ENCODE measurements around the gene KRTAP4-1. TPM values are rescaled to one million over a fixed set of nuclear protein-coding genes. Genes with fewer than 3 reads are reported as not detected.
"Not testable (repeated sequence)": the region's sequence is repeated elsewhere in the genome, so short reads cannot be mapped to it uniquely, and the experiment has no call there.

The KRTAP4-1 gene
- total and polyA plus RNA-seq, 9 of the 15 experiments (the other 6 are each of a cell fraction or from before 2014, with no cell fraction given), result not detected

- H3K9me3 ChIP-seq (replicated peaks; ENCODE audit: control insufficient read depth, insufficient read depth, low read depth, low read length); H3K79me2 ChIP-seq (ENCODE audit: control insufficient read depth, insufficient read depth, low read length); H3K27ac ChIP-seq (ENCODE audit: extremely low read depth, low read depth, low read length); H3K36me3 ChIP-seq (ENCODE audit: control insufficient read depth, insufficient read depth, low read length); FAIRE-seq; H3K4me2 ChIP-seq (ENCODE audit: insufficient read depth, low read length); BruUV-seq (replicated peaks); H3K9ac ChIP-seq (ENCODE audit: insufficient read depth in 1 of 2, low read depth in 2 of 2, low read length in 2 of 2); H2AFZ ChIP-seq (ENCODE audit: low read depth, low read length); CTCF ChIA-PET (ENCODE audit: low intra/inter-chr PET ratio); H4K20me1 ChIP-seq (replicated peaks; ENCODE audit: control insufficient read depth, insufficient read depth, low read length); in situ Hi-C loops (cut with MboI); intact Hi-C loops (cut with micrococcal nuclease); H3K4me1 ChIP-seq (replicated peaks in 1 of 2; ENCODE audit: control insufficient read depth in 2 of 2, insufficient read depth in 2 of 2, low read length in 2 of 2); H3K27me3 ChIP-seq (ENCODE audit: control insufficient read depth in 2 of 2, insufficient read depth in 2 of 2, low read length in 2 of 2); H3K9me1 ChIP-seq (ENCODE audit: control insufficient read depth, insufficient read depth, low read length); H3K4me3 ChIP-seq; DNase-seq (ENCODE audit: extremely low read depth in 1 of 4, low spot score in 3 of 4); ATAC-seq: not testable (repeated sequence)
- POLR2A ChIA-PET, result interaction anchor here (0.6 kb wide), 1 partner anchor 18 kb away, joined by 4 read pairs; no protein-coding TSS in a partner anchor
- WGBS (ENCODE audit: insufficient coverage, low coverage, missing lambda C conversion rate), result 0% methylated on average over 1 of the region's 1 CpG
Measured at GRCh38 chr17:41189837-41190318, 5.2 kb upstream of the KRTAP4-1 start, which contains the start of gene KRTAP9-1. TSS of gene KRTAP9-1 (plus strand) at chr17:41189887. CDS start at chr17:41189887, 0 bp downstream.

GRCh38 chr17:41186872-41187271, 2.2 kb upstream of the KRTAP4-1 start:
- intact Hi-C loops (cut with micrococcal nuclease), result no loop called here
- 0% methylated on average over 2 of the region's 2 CpGs for WGBS (ENCODE audit: insufficient coverage, low coverage, missing lambda C conversion rate)
- no TSS peak for BruUV-seq (replicated peaks)
- H4K20me1 ChIP-seq (replicated peaks; ENCODE audit: control insufficient read depth, insufficient read depth, low read length), result no peaks in the 10 kb centered on the region
- ATAC-seq (no peak), FAIRE-seq (no peak), DNase-seq (ENCODE audit: extremely low read depth in 1 of 4, low spot score in 3 of 4) (no peak)
- H3K4me3 ChIP-seq, result no peak overlapping the region
- in situ Hi-C loops (cut with MboI), result no loop called here
- H3K36me3 ChIP-seq (ENCODE audit: control insufficient read depth, insufficient read depth, low read length), result no peaks in the 10 kb centered on the region
- H3K9me3 ChIP-seq (replicated peaks; ENCODE audit: control insufficient read depth, insufficient read depth, low read depth, low read length), result no peaks in the 10 kb centered on the region
- H3K27me3 ChIP-seq (ENCODE audit: control insufficient read depth in 2 of 2, insufficient read depth in 2 of 2, low read length in 2 of 2), result peaks cover 0 to 11% of the 10 kb centered on the region in 2 experiments; a peak in 3 of 5 replicates
- peaks cover 0 to 2% of the 10 kb centered on the region in 2 experiments; a peak in 2 of 5 replicates for H3K4me1 ChIP-seq (replicated peaks in 1 of 2; ENCODE audit: control insufficient read depth in 2 of 2, insufficient read depth in 2 of 2, low read length in 2 of 2)
- no peaks in the 10 kb centered on the region for H3K9me1 ChIP-seq (ENCODE audit: control insufficient read depth, insufficient read depth, low read length)
- H3K27ac ChIP-seq (ENCODE audit: extremely low read depth, low read depth, low read length), result no peak overlapping the region
- H3K4me2 ChIP-seq (ENCODE audit: insufficient read depth, low read length), result no peak overlapping the region
- H2AFZ ChIP-seq (ENCODE audit: low read depth, low read length), result no peak overlapping the region
- ChIA-PET POLR2A (no interaction called here), CTCF (ENCODE audit: low intra/inter-chr PET ratio) (no interaction called here)
- H3K79me2 ChIP-seq (ENCODE audit: control insufficient read depth, insufficient read depth, low read length), result no peaks in the 10 kb centered on the region
- H3K9ac ChIP-seq (ENCODE audit: insufficient read depth in 1 of 2, low read depth in 2 of 2, low read length in 2 of 2), result no peak overlapping the region
- no peak for TF ChIP-seq POLR3G (IDR thresholded peaks at IDR 0.05; ENCODE audit: extremely low read depth, insufficient read length, insufficient replicate concordance)
- TF ChIP-seq ZNF717 (CRISPR knock-in tag; IDR thresholded peaks at IDR 0.05), result no peak
- no peak for TF ChIP-seq ZNF584 (CRISPR knock-in tag; IDR thresholded peaks at IDR 0.05; ENCODE audit: low read depth)
- TF ChIP-seq MBD1 (CRISPR knock-in tag; IDR thresholded peaks at IDR 0.05), result no peak
- no peak for TF ChIP-seq DIDO1 (tag; IDR thresholded peaks at IDR 0.05; ENCODE audit: low read depth)
- TF ChIP-seq MCM2 (IDR thresholded peaks at IDR 0.05; ENCODE audit: low read depth), result no peak
- no peak for TF ChIP-seq KDM4B (IDR thresholded peaks at IDR 0.05; ENCODE audit: borderline replicate concordance in 2 of 2, low read depth in 1 of 2)
- no peak for TF ChIP-seq NEUROD1 (IDR thresholded peaks at IDR 0.05; ENCODE audit: borderline replicate concordance, low read depth, low read length, partially characterized antibody)
- no peak for TF ChIP-seq CREM (IDR thresholded peaks at IDR 0.05; ENCODE audit: low read depth)
- no peak for TF ChIP-seq FOXJ2 (tag; IDR thresholded peaks at IDR 0.05)
- TF ChIP-seq CBFB (CRISPR knock-in tag; IDR thresholded peaks at IDR 0.05), result no peak
- TF ChIP-seq FOXM1 (IDR thresholded peaks at IDR 0.05; ENCODE audit: low read depth), result no peak
- TF ChIP-seq FOXM1 (CRISPR knock-in tag; IDR thresholded peaks at IDR 0.05; ENCODE audit: low read depth), result no peak
- no peak for TF ChIP-seq KLF16 (IDR thresholded peaks at IDR 0.05)
- TF ChIP-seq TRIM24 (IDR thresholded peaks at IDR 0.05), result no peak

Data from K562 (cell line).